IPS-NIHi7 (cell line): ENCODE measurements around the gene HPCAL1.

Experiments used
- DNase-seq: peaks from one replicate; pipeline ENCODE4 v3.0.0; 2012; ENCODE audit warnings: mixed read lengths; ENCODE audit errors: extremely low spot score

Gene HPCAL1

DNA sequence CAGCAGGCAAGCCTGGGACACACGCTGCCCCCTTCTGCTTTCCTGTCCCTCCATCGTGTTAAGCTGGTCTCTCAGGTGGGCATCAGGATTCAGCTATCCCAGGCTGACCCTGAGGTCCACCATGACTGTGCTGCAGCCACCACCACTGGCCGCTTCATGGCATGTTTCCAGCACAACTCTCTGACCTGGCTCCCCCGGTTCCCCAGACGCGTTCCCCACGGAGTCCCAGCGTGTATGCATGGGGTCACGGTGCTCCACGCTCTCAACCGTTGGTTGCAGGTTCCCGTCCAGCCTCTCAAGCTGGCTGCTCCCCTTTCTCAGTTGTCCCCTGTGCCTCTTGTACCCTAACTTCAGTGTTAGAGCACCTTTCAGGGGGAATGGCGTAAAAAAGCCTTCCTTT, 20.3 kb downstream of the HPCAL1 start:
- no peak for DNase-seq

DNA sequence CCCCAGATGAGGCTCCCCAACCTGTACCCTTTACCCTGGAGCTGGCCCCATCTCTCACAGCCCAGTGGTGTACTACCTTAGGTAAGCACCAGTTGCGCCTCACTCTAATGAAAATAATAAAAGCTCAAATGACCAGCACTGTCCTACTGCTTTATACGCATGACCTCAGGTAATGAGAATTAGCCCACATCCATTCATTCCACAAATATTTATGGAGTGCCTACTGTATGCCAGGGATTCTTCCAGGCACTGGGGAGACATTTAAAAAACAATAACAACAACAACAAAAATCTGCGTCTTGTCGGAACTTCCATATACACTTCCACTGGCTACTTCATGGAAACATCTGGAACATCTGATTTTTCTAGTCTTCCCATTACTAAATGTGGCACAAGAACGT, 20.8 kb downstream of the HPCAL1 start:
- no peak for DNase-seq

DNA sequence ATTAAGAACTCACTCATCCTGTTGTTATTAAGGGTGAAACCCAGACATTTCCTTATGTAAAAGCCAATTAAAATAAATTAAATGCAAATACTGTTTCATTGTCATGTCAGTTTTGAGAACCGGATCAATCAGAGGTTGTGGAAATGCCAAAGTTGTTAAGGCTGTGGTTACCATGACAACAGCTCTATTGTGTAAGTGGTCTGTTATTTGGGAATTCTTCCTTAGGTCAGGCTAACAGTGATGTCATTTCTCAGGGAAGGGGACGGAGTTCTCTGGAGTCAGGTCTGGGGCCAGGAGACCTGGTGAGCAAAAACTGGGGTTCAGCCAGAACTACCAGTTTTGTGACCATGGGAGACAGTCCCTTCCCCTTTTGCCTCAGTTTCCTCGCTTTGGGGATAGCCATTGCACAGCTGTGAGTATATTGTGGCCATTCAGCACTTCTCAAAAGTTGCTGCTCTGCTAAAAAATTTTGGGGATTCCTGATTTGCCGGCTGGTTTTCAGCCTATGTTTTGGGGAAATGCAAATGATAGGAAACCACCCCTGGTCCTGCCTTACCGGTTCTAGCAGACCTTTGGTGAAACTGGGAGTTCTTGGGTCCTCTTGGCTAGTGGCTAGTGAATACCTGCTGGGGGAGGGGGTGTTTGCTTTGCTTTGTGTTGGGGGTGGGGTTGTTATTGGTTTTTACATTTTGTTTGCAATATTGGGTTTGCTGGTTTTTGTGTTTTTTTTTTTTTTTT, 21.6 kb downstream of the HPCAL1 start:
- peak; percentile 53 for DNase-seq

DNA sequence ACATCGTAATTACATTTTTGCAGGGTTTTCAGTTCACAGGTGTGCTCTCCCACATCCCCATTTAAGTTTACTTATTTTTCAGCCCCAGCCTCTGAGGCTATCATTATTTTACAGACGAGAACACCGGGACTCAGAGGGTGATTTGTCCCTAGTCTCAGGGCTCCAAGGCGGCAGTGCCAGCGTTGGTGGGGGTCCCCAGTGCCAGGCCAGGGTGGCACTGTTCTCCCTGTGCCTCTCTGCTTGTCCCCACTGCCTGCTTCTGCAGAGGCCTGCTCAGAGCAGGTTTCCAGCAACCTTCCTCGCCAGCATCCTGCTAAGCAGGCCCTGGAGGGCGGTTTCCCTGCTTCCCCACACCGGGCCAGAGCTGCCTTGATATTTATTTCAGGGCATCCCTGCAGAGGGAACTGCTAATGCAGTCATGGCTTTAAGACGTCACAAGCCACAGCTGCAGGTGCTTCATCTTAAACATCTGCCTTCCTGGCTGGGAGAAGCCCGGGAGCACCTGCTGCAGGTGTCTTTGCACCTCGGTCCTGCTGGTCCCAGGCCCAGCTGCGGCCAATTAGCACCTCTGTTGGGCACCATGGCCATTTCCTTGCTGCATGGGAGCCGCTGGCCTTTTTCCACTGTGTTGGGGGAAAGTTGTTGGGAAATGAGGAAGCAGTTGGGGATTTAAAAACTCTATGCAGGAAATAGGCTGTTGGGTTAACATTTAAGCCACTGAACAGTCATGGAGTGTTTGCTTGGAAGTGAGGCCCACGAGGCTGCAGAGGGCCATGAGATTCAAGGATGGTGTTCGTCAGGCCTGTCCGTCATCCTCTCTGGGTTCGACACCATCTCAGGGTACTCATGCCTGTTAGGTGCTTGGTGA, 22.8 kb downstream of the HPCAL1 start:
- no peak for DNase-seq

DNA sequence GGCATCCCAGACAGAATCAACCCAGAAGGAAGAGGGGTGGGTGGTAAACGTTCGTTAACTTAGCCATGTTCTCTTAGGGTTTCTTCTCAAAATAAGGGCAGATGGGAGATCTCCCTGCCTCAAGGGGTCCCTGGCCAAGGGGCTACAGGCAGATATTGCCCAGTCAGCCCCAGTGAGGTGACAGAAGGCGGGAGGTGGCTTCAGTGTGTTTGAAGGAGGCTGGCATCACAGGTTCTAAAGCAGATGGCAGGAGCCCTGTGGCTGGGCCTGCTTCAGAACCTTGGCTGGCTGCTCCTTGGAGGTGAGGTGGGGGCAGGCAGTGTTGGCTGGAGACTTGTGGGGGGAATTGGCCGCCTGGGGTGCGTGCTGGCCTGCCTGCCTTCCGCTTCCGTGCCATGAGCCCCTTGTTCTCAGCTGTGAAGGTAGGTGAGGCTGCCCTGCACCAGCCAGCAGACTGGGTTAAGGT, 23.5 kb downstream of the HPCAL1 start:
- DNase-seq: no peak

DNA sequence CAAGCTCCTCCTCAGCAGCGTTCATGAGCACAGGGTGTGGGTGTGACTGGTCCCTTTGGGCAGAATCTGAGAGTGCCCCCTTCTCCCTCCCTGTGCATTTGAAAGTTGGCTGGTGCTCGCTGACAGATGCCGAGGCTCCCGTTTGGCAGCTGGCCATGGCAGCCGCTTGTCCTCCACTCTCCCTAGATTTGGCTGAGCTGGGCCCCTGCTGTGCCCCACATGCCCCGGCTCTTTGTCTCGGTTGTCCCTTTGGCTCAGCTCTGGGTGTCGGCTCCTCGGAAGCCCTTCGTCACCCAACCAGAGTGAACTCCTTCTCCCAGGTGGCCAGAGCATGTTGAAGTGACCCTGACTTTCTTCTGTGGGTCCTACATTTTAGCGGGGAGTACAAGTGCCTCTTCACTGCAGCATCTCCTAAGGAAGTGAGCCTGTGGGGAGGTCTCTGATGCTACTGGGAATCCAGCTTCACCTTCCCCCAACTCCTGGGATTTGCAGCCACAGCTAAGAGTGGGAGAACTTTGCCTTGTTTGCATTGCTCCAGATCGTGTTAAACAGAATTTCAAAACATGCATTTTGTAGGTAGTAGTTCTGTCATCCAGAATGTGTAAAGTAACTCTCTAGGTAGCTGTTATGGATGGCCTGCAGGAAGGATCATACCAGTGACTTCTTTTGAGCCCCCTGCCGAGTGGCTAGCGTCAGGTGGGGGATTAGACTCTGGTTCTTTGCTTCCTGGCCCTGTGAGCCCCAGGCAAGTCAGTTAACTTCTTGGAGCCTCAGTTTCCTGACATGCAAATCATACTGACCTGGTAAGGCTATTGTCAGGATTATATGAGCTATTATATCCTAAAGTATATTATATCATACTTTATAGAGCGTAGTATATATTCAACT, 24.2 kb downstream of the HPCAL1 start:
- no peak for DNase-seq

DNA sequence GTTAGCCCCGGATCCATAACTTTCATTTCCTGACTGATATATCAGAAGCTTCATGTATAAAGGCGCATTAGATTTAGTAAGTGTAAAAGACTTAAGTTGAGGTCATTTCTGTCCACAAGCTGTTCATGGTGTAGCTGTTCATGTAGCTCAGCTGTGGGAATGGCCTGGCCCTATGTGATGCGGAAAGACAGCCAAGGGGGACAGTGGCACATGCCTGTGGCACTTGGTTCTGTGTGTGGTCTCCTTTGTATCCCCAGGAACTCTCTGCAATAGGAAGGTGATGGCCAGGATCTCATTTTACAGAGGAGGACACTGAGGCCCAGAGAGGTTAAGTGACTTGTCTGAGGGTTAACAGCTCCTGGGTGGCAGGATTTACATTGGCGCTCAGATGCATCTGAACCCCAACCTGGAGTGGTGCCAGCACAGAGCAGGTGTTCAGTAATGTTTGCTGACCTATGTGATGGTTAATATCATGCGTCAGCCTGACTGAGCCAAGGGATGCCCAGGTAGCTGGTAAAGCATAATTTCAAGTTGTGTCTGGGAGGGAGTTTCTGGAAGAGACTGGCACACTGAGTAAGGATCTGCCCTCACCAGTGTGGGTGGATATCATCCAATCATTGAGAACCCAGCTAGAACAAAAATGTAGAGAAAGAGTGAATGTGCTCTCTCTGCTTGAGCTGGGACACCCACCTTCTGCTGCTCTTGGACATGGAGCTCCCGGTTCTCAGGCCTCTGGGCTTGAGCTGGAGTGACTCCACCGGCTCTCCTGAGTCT, 25.4 kb downstream of the HPCAL1 start:
- DNase-seq: no peak

DNA sequence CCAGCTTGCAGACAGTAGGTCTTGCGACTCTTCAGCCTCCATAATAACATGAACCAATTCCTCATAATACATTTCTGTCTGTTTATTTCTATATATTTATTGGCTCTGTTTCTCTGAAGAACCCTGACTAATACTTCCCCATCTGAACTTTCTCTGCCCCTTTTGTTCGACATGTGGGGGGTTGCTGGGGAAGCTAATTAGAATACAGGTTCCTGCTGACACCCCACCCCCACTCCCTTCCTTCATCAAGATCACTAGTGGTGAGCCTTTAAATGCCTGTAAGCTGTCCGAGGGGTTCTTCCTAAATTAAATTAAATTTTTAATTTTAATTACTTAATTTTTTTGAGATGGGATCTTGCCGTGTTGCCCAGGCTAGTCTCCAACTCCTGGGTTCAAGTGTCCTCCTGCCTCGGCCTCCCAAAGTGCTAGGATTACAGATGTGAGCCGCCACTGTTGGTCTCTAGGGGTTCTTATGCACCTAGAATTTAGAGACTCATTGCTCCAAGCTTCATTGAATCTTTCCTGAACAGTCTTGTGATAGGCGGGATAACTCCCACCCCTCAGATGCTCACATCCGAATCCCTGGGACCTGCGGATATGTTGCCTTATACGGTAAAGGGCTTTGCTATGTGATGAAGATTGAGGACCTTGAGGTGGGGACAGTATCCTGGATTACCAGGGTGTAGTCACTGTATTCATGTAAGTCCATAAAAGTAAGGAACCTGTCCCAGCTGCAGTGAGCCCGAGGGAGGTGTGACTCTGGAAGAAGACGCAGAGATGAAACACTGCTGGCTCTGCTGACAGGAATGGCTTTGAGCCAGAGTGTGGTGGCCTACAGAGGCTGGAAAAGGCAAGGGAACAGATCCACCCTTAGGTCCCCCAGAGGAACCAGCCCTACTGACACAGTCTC, 26.2 kb downstream of the HPCAL1 start:
- no peak for DNase-seq

DNA sequence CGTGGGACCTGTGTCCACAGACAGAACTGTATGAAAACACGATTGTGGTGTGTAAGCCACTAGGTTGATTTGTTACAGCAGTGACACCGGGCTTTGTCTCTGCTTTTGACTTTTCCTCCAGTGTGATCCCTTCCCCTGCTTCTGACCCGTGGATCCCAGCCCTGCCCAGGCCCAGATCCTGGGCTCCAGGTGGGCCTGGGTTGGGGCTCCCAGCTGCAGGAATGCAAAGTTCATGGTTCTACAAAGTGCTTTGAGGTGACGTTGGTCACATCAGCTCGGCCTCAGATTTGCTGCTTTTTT, 26.8 kb downstream of the HPCAL1 start:
- DNase-seq: no peak

DNA sequence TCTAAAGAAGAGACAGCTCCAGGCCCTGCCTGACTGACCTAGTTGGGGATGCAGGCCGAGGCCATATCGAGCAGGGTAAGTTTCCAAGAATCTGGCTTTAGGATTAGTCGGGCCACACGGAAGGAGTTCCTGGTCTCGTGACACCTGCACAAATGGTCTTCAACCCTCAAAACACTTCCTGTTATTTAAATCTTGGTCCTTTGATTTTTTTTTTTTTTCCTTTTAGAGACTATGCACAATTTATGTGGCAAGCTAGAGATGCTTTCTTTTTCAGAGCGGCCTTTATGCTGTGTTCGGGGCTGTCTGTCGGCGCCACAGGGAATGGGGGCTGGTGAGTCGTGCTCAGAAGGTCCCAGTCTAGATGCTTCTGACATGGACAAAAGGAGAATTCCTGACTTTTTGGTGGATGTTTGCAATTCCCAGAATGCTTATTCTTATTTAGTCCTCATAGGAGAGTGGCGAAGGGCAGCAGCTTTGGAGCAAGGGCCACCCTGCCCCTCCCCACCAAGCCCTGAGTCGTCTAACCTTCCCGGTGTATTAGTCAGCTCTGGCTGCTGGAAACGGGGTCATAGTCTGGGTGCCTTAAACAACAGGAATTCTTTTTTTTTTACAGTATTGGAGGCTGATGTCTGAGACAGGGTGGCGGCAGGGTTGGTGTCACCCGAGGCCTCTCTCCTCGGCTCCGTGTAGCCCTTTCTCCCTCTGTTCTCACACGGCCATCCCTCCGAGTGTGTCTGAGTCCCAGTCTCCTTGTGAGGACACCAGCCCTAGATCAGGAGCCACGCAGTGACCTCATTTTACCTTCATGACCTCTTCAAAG, 27.4 kb downstream of the HPCAL1 start:
- no peak for DNase-seq

DNA sequence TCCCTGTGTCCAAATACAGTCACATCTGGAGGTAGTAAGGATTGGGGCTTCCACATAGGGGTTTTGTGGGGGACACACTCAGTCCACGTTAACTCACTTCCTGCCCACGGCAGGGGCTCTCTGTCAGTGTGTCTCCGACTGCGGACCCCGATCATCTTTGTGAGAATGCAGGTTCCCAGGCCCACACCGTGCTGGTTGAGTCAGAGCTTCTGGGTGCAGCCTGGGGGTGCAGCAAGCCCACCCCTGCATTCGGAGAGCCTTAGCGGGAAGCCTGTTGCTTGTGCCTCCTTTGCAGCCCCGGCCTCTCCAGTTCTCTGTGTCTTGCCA, 28.0 kb downstream of the HPCAL1 start:
- DNase-seq: no peak

DNA sequence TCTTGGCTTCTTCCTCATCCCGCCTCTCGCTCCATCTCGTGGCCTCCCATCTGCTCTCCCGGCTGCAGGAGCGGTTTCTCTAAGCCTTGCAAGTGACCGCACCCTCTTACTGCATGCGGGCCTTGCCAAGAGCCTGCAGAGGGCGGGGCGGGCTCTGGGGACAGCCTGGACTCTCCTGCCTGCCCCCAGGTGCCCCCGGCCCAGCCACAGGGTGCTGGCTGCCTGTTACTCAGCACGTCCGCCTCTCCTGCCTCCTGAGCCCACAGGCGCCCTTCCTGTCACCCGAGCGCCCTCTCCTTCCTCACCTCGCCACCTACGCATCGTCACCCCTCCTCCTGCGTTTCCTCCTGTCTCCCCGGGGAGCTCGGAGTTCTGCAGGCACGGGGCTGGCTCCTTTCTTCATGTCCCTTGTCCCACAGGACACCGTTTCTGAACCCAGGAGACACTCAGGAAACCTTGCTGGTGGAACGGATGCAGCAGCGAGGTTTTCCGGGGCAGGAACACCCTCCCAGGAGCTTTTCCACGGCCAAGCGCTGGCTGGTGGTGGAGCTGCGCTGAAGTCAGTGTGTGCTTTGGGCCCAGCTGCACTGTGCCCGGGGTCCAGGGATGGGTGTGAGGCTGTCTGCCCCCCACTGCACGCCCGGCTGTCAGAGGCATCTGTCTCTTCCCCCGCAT, 28.5 kb downstream of the HPCAL1 start:
- DNase-seq: peak; percentile 32

DNA sequence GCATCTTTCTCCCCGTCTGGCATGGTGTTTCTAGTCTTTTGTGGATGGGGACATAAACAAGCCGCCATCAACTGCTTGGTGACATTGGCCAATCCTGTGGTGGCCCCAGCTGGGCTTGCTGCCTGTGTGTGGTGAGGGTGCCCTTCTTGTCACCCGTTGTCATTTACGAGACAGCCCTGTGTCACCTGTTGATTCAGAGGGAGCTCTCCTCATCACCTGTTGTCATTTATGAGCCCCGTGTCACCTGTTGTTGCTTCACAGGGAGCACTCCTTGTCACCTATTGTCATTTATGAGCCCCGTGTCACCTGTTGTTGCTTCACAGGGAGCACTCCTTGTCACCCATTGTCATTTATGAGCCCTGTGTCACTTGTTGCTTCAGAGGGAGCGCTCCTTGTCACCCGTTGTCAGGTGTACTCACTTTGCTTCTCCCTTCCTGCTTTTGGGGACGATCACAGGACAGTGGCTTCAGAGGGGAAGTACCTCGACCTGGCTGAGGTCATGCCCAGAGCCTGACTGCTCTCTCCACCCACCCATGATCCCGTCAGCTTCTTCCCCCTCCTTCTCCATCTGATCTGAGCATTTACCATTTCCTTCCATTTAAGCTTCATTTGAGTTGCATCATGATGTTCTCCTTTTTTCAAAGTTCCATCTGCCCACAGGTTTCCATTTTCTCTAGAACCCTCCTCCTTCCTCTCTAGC, 29.1 kb downstream of the HPCAL1 start:
- DNase-seq: no peak

DNA sequence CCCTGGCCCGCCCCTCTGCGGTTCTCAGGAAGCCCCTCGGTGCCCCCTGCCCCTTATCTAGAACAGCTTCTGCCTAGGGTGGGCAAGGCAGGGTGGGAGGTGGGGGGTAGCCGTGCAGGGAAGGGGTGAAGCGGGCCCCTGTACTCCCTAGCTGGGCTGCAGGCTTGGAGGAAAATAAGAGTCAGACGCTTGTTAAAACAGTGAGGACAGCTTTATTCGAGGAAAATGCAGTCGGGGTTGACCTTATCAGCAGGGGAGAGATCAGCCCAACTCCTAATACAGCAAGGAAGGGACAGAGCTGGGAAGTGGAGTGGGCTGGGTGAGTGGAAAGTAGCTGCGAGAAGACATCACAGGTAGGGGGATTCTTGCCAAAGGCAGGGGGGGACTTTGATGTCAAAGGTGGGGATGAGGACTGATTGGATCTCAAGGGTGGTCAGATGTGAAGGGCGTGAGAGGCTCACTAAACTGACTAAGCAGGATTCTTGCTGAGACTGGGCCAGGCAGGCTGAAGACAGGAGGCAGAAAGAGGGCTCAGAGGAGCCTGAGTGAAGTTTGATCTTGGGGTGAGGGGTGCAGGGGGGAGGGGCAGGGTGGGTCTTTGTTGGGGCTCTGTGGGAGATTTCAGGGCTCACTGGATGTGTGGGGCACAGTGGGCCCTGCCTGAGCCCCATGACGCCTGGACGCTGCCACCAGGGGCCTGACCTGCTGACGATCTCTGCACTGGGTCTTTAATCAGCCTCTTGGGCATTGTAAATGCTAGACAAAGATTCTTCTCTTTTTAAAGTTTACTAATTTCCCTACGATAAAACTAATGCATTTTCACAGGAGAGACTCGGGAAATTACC, 29.9 kb downstream of the HPCAL1 start:
- DNase-seq: no peak

DNA sequence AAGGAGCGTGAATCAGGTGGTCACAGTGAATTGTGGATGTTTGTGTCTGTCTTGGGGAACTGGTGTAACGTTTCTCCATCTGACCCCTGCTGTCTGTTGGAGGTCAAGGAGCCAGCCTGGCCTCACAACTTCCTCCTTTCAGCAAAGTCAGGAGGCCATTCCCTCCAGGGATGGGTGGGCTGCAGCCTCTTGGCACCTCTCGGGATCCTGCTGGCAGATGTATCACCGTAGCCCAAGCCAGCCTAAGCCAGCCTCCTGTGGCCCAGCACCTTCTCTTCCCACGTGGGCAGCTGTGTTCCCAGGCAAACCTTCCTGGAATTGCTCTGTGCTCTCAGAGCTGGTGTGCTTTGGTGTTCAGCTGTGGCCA, 30.5 kb downstream of the HPCAL1 start:
- DNase-seq: no peak

DNA sequence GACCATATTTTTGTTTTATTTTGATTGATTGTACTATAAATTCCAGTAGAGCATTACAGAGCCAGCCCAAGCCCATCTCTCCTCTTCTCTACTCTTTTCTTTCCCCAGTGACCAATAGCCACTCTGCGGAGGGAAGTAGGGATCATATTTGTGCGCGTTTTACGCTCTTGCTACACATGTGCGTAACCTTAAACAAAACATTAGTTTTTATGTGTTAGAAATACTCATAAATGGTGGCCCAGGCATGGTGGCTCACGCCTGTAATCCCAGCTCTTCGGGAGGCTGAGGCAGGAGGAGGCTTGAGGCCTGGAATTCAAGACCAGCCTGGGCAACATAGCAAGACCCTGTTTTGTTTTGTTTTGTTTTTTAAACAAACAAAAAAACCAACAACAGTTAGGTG, 31.3 kb downstream of the HPCAL1 start:
- DNase-seq: no peak

DNA sequence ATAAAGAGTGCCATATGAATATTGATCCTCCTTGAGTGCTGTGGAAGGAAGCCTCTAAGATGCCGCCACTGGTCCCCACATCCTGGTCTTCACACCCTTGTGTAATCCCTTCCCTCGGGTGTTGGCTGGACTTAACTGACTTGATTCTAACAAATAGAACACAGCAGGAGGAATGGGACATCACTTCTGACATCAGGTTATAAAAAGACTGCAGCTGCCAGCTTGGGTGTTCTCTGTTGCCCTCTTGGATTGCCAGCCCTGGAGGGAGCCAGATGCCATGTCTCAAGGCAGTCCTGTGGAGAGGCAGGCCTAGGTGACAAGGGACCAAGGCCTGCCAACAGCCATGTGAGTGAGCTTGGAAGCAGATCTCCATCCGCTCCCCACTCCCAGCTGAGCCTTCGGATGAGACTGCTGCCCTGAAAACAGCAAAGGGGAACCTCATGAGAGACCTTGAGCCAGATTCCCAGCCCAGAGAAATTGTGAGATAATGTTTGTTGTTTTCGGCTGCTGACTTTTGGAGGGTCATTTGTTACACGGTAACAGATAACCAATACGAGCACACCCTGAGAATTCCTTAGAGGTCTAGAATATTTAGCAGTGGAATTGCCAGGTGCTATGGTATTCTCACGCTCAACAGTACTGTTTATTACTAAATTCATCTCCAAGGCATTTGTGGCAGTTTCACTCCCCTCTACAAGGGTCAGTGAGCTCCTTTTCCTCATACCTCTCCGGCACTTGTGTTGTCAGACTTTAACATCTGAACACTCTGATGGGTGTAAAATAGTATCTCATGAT, 32.5 kb downstream of the HPCAL1 start:
- DNase-seq: no peak
